Astrocyte (in vitro differentiated cells and primary cell): ENCODE results near the gene SC5D. TPM values are rescaled to one million over a fixed set of nuclear protein-coding genes. Genes with fewer than 3 reads are reported as not detected.

Experiments used
- DNase-seq: peaks from one replicate; pipeline ENCODE4 v3.0.0-alpha.2; 2010; ENCODE audit warnings: low read depth
- FAIRE-seq: peaks from 2 replicates; lab custom pipeline; 2011; peaks lifted over from hg19 to GRCh38; lab: Jason Lieb, UNC
- H2AFZ ChIP-seq: 2 replicates; pipeline ENCODE4 v1.6.0; 2012; ENCODE audit warnings: low read depth, low read length, inconsistent platforms
- H3K27ac ChIP-seq: 2 replicates; pipeline ENCODE4 v1.5.1; 2011; ENCODE audit warnings: low read depth, low read length, inconsistent platforms
- H3K27me3 ChIP-seq: 2 replicates; pipeline ENCODE4 v1.6.0; 2011; ENCODE audit warnings: low read length, inconsistent platforms; ENCODE audit not compliant: insufficient read depth
- H3K36me3 ChIP-seq: 2 replicates; pipeline ENCODE4 v1.5.1; 2011; ENCODE audit warnings: low read length, inconsistent platforms; ENCODE audit not compliant: insufficient read depth
- H3K4me1 ChIP-seq: 2 replicates; pipeline ENCODE4 v1.5.1; 2011; ENCODE audit warnings: low read length, inconsistent platforms; ENCODE audit not compliant: insufficient read depth
- H3K4me2 ChIP-seq: 2 replicates; pipeline ENCODE4 v1.6.0; 2012; ENCODE audit warnings: low read length, inconsistent platforms
- H3K4me3 ChIP-seq: 2 replicates; pipeline ENCODE4 v1.5.1; 2011; ENCODE audit warnings: low read depth, mild to moderate bottlenecking, low read length, inconsistent platforms; ENCODE audit not compliant: insufficient read depth
- H3K79me2 ChIP-seq: 2 replicates; pipeline ENCODE4 v1.6.0; 2012; ENCODE audit warnings: mild to moderate bottlenecking, low read length, inconsistent platforms; ENCODE audit not compliant: insufficient read depth
- H3K9ac ChIP-seq: 2 replicates; pipeline ENCODE4 v1.6.0; 2012; ENCODE audit warnings: mild to moderate bottlenecking, low read length, inconsistent platforms
- H3K9me3 ChIP-seq: 2 replicates; pipeline ENCODE4 v1.5.1; 2012; ENCODE audit warnings: low read depth, mild to moderate bottlenecking, low read length, inconsistent platforms; ENCODE audit not compliant: insufficient read depth
- H4K20me1 ChIP-seq: 2 replicates; pipeline ENCODE4 v1.6.0; 2012; ENCODE audit warnings: low read length, inconsistent platforms; ENCODE audit not compliant: insufficient read depth
- H3K27ac Mint-ChIP-seq: one replicate; pipeline ENCODE4 v1.8.0; 2021; ENCODE audit warnings: mild to moderate bottlenecking, mixed read lengths; ENCODE audit not compliant: unreplicated experiment
- H3K27me3 Mint-ChIP-seq: one replicate; pipeline ENCODE4 v1.8.0; 2021; ENCODE audit warnings: low read depth, mixed read lengths; ENCODE audit not compliant: unreplicated experiment
- H3K36me3 Mint-ChIP-seq: one replicate; pipeline ENCODE4 v1.8.0; 2021; ENCODE audit warnings: low read depth, mixed read lengths; ENCODE audit not compliant: unreplicated experiment
- H3K4me1 Mint-ChIP-seq: one replicate; pipeline ENCODE4 v1.8.0; 2021; ENCODE audit warnings: low read depth, mixed read lengths; ENCODE audit not compliant: unreplicated experiment
- H3K4me3 Mint-ChIP-seq: one replicate; pipeline ENCODE4 v1.8.0; 2021; ENCODE audit warnings: mild to moderate bottlenecking, moderate library complexity, mixed read lengths; ENCODE audit not compliant: unreplicated experiment
- H3K9me3 Mint-ChIP-seq: one replicate; pipeline ENCODE4 v1.8.0; 2021; ENCODE audit warnings: mild to moderate bottlenecking, mixed read lengths; ENCODE audit not compliant: unreplicated experiment
- EZH2 ChIP-seq: IDR thresholded peaks from 2 replicates; pipeline ENCODE4 v1.6.1; 2012; ENCODE audit warnings: mild to moderate bottlenecking, low read length, inconsistent platforms; ENCODE audit not compliant: insufficient read depth
- total RNA-seq: library from RNA; stranded (reverse); gene quantifications from 2 replicates; pipeline ENCODE4 v1.2.1, GENCODE V29; 2021
- TF ChIP-seq, protein P1 (sequence below): IDR thresholded peaks from 2 replicates; pipeline ENCODE4 v1.5.1; 2011; ENCODE audit warnings: low read depth, mild to moderate bottlenecking, inconsistent platforms, low read length, moderate library complexity; ENCODE audit not compliant: insufficient read depth

Gene SC5D
- total RNA-seq, 1 donor from 2014 or later, result 81.8 TPM

DNA sequence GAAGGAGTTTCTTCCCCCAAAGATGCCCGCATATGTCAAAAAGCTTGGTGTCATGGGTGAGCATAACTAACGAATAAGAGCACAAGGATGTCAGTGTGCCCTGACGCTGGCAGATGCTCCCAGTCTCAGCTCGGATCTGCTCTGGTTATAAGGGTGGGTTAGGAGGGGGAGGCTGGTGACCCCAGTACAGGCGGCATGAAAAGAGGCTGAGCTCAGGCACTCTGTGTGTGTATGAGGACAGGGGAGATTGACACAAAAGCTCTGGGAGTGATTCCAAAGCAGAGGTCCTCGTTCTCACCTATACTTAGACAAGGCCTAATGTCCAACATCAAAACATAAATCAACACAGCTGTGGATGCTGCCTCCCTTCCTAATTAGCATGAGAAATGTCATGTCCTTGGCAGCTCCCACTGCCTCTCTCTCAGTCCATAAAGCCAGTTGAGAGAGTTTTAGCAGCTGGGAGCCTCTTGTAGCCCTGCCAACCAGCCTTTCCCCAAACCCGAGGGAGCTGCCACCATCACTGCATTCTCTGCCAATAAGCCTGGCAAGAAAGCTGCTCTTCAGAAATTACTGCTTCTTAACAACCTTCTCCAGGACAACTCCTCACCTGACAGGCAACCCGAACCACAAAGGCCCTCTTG is 59.8 kb downstream of the SC5D start:
- Mint-ChIP-seq H3K27ac (no peak overlapping the region), H3K9me3 (peaks cover 2% of the 10 kb centered on the region), H3K36me3 (no peaks in the 10 kb centered on the region), H3K27me3 (peaks cover 9% of the 10 kb centered on the region), H3K4me1 (no peaks in the 10 kb centered on the region), H3K4me3 (no peak overlapping the region)
- DNase-seq (no peak), FAIRE-seq (no peak)
- peaks cover 9% of the 10 kb centered on the region for H3K27me3 ChIP-seq
- H3K27ac ChIP-seq, result no peak overlapping the region
- no peak overlapping the region for H3K4me2 ChIP-seq
- H3K4me1 ChIP-seq, result no peaks in the 10 kb centered on the region
- no peaks in the 10 kb centered on the region for H4K20me1 ChIP-seq
- H2AFZ ChIP-seq, result no peak overlapping the region
- no peak for TF ChIP-seq EZH2
- TF ChIP-seq, protein P1, sequence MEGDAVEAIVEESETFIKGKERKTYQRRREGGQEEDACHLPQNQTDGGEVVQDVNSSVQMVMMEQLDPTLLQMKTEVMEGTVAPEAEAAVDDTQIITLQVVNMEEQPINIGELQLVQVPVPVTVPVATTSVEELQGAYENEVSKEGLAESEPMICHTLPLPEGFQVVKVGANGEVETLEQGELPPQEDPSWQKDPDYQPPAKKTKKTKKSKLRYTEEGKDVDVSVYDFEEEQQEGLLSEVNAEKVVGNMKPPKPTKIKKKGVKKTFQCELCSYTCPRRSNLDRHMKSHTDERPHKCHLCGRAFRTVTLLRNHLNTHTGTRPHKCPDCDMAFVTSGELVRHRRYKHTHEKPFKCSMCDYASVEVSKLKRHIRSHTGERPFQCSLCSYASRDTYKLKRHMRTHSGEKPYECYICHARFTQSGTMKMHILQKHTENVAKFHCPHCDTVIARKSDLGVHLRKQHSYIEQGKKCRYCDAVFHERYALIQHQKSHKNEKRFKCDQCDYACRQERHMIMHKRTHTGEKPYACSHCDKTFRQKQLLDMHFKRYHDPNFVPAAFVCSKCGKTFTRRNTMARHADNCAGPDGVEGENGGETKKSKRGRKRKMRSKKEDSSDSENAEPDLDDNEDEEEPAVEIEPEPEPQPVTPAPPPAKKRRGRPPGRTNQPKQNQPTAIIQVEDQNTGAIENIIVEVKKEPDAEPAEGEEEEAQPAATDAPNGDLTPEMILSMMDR, result no peak
- no peaks in the 10 kb centered on the region for H3K79me2 ChIP-seq
- H3K9ac ChIP-seq, result no peak overlapping the region
- H3K36me3 ChIP-seq, result no peaks in the 10 kb centered on the region
- no peak overlapping the region for H3K4me3 ChIP-seq
- H3K9me3 ChIP-seq, result no peaks in the 10 kb centered on the region

- H4K20me1 ChIP-seq, result no peaks in the 10 kb centered on the region
- no peak overlapping the region for H3K27ac ChIP-seq
- H3K27me3 ChIP-seq, result peaks cover 9% of the 10 kb centered on the region
- peaks cover 12% of the 10 kb centered on the region for H3K27me3 Mint-ChIP-seq
- H3K4me3 ChIP-seq, result no peak overlapping the region
- no peak for FAIRE-seq
- H3K4me1 Mint-ChIP-seq, result no peaks in the 10 kb centered on the region
- H3K27ac Mint-ChIP-seq, result no peak overlapping the region
- H3K4me1 ChIP-seq, result no peaks in the 10 kb centered on the region
- peaks cover 2% of the 10 kb centered on the region for H3K9me3 Mint-ChIP-seq
- H3K9me3 ChIP-seq, result no peaks in the 10 kb centered on the region
- H2AFZ ChIP-seq, result no peak overlapping the region
- DNase-seq, result no peak
- no peaks in the 10 kb centered on the region for H3K79me2 ChIP-seq
- no peak overlapping the region for H3K9ac ChIP-seq
- no peak overlapping the region for H3K4me2 ChIP-seq
- no peaks in the 10 kb centered on the region for H3K36me3 ChIP-seq
- no peak overlapping the region for H3K4me3 Mint-ChIP-seq
- H3K36me3 Mint-ChIP-seq, result no peaks in the 10 kb centered on the region
- TF ChIP-seq, protein P1, result no peak
- no peak for TF ChIP-seq EZH2
These were observed 61.6 kb downstream of the SC5D start for GRCh38 chr11:121354192-121354591.

- Histone ChIP-seq H3K79me2 (no peaks in the 10 kb centered on the region), H2AFZ (no peak overlapping the region), H3K9ac (no peak overlapping the region), H3K4me1 (no peaks in the 10 kb centered on the region), H4K20me1 (no peaks in the 10 kb centered on the region), H3K9me3 (no peaks in the 10 kb centered on the region), H3K36me3 (no peaks in the 10 kb centered on the region), H3K4me3 (no peak overlapping the region), H3K27me3 (peaks cover 7% of the 10 kb centered on the region), H3K4me2 (no peak overlapping the region), H3K27ac (no peak overlapping the region)
- Mint-ChIP-seq H3K9me3 (peaks cover 2% of the 10 kb centered on the region), H3K4me1 (no peaks in the 10 kb centered on the region), H3K27ac (no peak overlapping the region), H3K4me3 (no peak overlapping the region), H3K36me3 (no peaks in the 10 kb centered on the region), H3K27me3 (peaks cover 16% of the 10 kb centered on the region)
- TF ChIP-seq, protein P1, result no peak
- no peak for TF ChIP-seq EZH2
- no peak for FAIRE-seq
- no peak for DNase-seq
These were observed 63.8 kb downstream of the SC5D start for GRCh38 chr11:121356357-121356756.
